ENCODE results near the gene KIAA1671. TPM values are rescaled to one million over a fixed set of nuclear protein-coding genes. Genes with fewer than 3 reads are reported as not detected.
A peak's percentile ranks its signal among the peaks of the same experiment; 100 is the strongest.

The KIAA1671 gene
- total RNA-seq, 4 donors from 2014 or later = 7.5 to 26.5 (median 9.1) TPM

DNA sequence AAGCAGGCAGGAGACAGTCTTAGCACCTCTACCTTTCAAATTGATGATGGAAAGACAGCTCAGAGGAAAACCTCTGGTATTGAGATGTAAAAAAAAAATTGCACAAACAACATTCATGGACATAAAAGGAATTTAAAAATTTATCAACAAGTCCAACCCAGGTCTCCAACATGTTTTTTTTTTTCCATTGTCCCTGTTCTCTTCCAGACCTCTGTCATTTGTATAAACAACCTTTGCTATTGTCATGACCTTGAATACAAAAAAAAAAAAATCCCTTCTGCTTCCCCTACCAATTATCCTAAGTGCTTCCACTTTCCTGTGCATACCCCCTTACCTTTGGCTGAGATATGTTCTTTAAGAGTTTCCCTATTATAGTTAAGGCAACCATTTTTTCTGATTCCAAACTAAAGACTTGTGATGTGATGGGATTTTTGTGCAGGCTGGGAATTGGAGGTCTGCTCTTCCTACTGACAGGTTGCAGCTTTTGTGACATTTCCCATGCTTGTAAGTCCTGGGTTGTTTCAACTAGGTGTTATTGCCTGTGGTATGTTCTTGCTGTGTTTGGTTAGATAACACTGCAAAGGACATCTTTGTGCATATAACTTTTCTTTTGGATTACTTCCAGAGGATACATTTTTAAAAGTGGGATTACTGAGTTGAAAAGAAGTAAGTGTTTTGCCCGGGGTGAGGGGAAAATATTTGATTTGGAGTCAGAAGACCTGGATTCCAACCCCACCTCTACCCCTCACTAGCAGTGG is 67.1 kb downstream of the KIAA1671 start:
- no peak for DNase-seq (ENCODE audit: low spot score)
- no peak for ATAC-seq (ENCODE audit: low FRiP score)
- TF ChIP-seq CTCF (IDR thresholded peaks at IDR 0.05) = no peak

GRCh38 chr22:25021409-25021808 is 68.9 kb downstream of the KIAA1671 start:
- ATAC-seq (ENCODE audit: low FRiP score) (no peak), DNase-seq (ENCODE audit: low spot score) (no peak)
- no peak for TF ChIP-seq CTCF (IDR thresholded peaks at IDR 0.05)

- no peak for DNase-seq (ENCODE audit: low spot score)
- no peak for TF ChIP-seq CTCF (IDR thresholded peaks at IDR 0.05)
- no peak for ATAC-seq (ENCODE audit: low FRiP score)
Observed at GRCh38 chr22:25021976-25022711, 69.6 kb downstream of the KIAA1671 start.

DNA sequence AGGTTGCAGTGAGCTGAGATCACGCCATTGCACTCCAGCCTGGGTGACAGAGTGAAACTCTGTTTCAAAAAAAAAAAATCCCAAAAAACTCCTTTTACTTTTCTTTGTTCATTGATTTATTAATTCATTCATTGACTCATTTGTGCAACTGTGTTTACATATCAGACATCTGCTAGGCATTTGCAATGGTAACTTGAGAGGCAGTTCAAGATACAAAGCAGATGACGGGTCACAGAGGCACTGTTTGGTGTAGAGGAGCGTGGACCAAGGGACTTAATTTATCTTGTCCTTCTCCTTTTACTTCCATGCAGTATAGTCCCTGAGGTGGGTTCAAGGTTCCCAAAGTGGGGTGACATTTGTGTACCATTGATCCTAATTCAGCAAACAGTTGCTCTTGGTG is 71.4 kb downstream of the KIAA1671 start:
- no peak for TF ChIP-seq CTCF (IDR thresholded peaks at IDR 0.05)
- DNase-seq (ENCODE audit: low spot score) (no peak), ATAC-seq (ENCODE audit: low FRiP score) (no peak)

- no peak for ATAC-seq (ENCODE audit: low FRiP score)
- no peak for DNase-seq (ENCODE audit: low spot score)
- TF ChIP-seq CTCF (IDR thresholded peaks at IDR 0.05) = no peak
Observed at GRCh38 chr22:25024895-25025294, 72.4 kb downstream of the KIAA1671 start.

GRCh38 chr22:25025491-25026400 is 73.2 kb downstream of the KIAA1671 start:
- no peak for DNase-seq (ENCODE audit: low spot score)
- no peak for TF ChIP-seq CTCF (IDR thresholded peaks at IDR 0.05)
- peak; percentile 43 for ATAC-seq (ENCODE audit: low FRiP score)
